Mesodermal cell (in vitro differentiated cells): ENCODE results near the gene NUP188. TPM values are rescaled to one million over a fixed set of nuclear protein-coding genes. Genes with fewer than 3 reads are reported as not detected.
A peak's percentile ranks its signal among the peaks of the same experiment; 100 is the strongest.

Experiments used
- H3K27ac ChIP-seq: 2 replicates; pipeline ENCODE4 v1.7.0; 2013; ENCODE audit warnings: mild to moderate bottlenecking, low read depth, low read length, moderate library complexity; ENCODE audit not compliant: severe bottlenecking
- H3K36me3 ChIP-seq: 2 replicates; pipeline ENCODE4 v1.7.1; 2013; ENCODE audit warnings: mild to moderate bottlenecking, low read length, moderate library complexity; ENCODE audit not compliant: control insufficient read depth, insufficient read depth
- H3K4me1 ChIP-seq: one replicate; pipeline ENCODE4 v1.7.1; 2013; ENCODE audit warnings: mild to moderate bottlenecking, low read length; ENCODE audit not compliant: insufficient read depth, control insufficient read depth, poor library complexity, severe bottlenecking
- H3K4me3 ChIP-seq: 2 replicates; pipeline ENCODE4 v1.7.0; 2013; ENCODE audit warnings: low read length, control low read depth, mild to moderate bottlenecking; ENCODE audit not compliant: insufficient read depth, poor library complexity, severe bottlenecking; ENCODE audit errors: extremely low read depth
- H3K9me3 ChIP-seq: 2 replicates; pipeline ENCODE4 v1.7.1; 2013; ENCODE audit warnings: mild to moderate bottlenecking, low read length, moderate library complexity; ENCODE audit not compliant: control insufficient read depth
- WGBS, 2 experiments: methylation state at CpG; one replicate each; pipeline ENCODE4 v1.1.5; 2013; ENCODE audit warnings: missing lambda C conversion rate in 2 of 2; ENCODE audit not compliant: insufficient coverage in 2 of 2; 5-methylcytosine and 5-hydroxymethylcytosine counted together
- polyA plus RNA-seq, 2 experiments: library from polyadenylated mRNA; stranded (reverse); fragments of 50-300 nt; gene quantifications; one replicate each; pipeline ENCODE4 v1.2.3, GENCODE V29; 2013

Gene NUP188
- 46.3 TPM for polyA plus RNA-seq (2013, experiment 1 of 2)
- 41.6 TPM for polyA plus RNA-seq (2013, experiment 2 of 2)

DNA sequence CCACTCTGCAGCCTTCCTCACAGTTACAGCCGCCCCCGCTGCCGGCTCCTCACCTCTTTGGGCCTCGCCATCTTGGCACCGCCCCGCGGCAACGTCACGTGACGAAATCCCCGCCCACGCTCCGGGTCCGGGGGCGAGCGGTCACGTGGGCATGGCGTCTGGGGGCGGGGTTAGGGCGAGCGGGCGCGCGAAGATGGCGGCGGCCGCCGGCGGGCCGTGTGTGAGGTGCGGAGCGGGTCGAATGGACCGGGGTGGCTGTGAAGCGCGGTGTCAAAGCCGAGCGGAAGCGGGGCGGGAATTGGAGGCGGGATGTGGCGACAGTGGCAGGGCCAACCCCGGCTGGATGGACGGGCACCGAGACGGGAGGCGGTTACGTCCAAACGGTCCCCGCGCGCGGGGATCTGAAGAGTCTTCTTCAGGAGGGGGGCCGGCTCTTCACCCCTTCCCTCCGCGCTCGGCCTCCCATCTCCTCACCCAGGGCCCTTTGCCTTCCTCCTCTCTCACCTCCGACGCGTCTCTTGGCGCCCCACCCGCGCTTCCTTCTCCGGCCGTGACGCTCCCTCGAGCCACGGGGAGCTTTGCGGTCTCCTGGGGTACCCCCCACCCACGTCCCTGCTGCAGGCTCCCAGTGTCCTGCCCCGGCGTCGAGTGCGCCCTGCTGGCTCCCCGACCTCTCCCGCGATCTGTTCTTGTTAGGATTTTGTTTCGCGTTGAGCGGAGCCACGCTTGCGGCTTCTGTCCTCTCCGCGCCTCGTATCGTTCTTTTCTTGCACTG lies at the start of gene NUP188, which contains the start of gene DOLK:
Gene NUP188 (plus strand): TSS at position 173 of the 775 bp plus-strand sequence. CDS start 21 bp downstream, at position 194.
Gene DOLK (minus strand): TSS at position 77 of the 775 bp plus-strand sequence. CDS start 300 bp downstream, outside the sequence.
- Histone ChIP-seq H3K9me3 (no peaks in the 10 kb centered on the region), H3K27ac (peak within 1 kb of the TSS; percentile 74), H3K4me3 (peak within 1 kb of the TSS; percentile 99), H3K4me1 (peaks cover 2% of the 10 kb centered on the region), H3K36me3 (peaks cover 58% of the 10 kb centered on the region)
- 0% methylated on average over 38 to 65 of the region's 86 CpGs for WGBS, 2 experiments

GRCh38 chr9:128898382-128898781 lies 49.1 kb upstream of the NUP188 start:
- WGBS, 2 experiments = 98 to 100% methylated on average over 5 of the region's 5 CpGs
- Histone ChIP-seq H3K9me3 (no peaks in the 10 kb centered on the region), H3K4me3 (no peak overlapping the region), H3K4me1 (peaks cover 34% of the 10 kb centered on the region), H3K36me3 (peaks cover 89% of the 10 kb centered on the region), H3K27ac (no peak overlapping the region)

- 97 to 98% methylated on average over 12 to 13 of the region's 18 CpGs for WGBS, 2 experiments
- Histone ChIP-seq H3K4me1 (peaks cover 34% of the 10 kb centered on the region), H3K4me3 (no peak overlapping the region), H3K27ac (no peak overlapping the region), H3K9me3 (no peaks in the 10 kb centered on the region), H3K36me3 (peaks cover 85% of the 10 kb centered on the region)
Measured at GRCh38 chr9:128898845-128899565, 48.5 kb upstream of the NUP188 start.

DNA sequence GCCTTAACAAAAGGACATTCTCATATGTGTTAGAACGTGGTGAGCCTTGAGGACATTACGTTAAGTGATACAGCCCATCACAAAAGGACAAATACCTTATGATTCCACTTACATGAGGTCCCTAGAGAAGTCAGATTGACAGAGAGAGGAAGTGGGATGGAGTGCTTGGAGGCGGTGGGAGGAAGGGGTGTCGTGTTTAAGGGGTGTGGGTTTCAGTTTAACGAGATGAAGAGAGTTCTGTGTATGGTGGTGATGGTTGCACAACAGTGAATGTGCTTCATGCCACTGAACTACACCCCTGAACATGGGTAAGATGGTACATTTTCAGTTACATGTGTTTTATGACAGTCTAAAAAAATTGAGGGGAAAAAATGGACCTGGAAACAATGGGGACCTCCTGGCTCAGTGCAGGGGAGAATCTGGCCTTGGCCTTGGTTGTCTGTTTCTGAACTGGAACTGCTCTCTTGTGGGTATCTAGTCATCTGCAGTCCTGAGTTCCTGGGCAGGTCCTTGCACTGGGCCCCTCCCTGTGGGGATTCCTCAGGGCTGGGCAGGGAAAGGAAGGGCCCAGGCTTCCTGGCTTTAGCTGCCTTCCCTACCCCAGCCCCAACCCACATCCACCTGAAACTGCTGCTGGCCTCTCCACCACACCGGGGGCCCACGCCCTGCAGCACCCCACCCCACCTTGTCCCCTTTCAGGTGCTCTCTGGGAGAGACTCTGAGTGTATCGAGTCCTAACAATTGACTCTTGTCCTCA lies 47.8 kb upstream of the NUP188 start:
- 92 to 96% methylated on average over 2 to 6 of the region's 8 CpGs for WGBS, 2 experiments
- Histone ChIP-seq H3K36me3 (peaks cover 84% of the 10 kb centered on the region), H3K4me1 (peaks cover 34% of the 10 kb centered on the region)

DNA sequence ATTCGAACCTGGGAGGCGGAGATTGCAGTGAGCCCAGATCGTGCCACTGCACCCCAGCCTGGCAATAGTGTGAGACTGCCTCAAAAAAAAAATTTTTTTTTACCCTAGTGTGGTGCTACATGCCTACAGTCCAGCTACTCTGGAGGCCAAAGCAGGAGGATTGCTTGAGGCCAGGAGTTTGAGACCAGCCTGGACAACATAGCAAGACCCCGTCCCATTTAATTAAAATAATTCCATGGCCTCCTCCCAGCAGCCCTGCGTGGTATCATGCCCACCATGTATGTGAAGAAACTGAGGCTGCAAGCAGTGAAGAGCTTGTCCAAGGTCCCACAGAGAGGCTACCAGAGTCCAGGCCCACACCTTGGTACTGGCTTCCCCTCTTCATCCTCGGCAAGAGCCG lies 46.1 kb upstream of the NUP188 start:
- WGBS, 2 experiments = 94% methylated on average over 7 of the region's 7 CpGs
- Histone ChIP-seq H3K4me3 (no peak overlapping the region), H3K36me3 (peaks cover 79% of the 10 kb centered on the region), H3K4me1 (peaks cover 34% of the 10 kb centered on the region), H3K27ac (no peak overlapping the region), H3K9me3 (no peaks in the 10 kb centered on the region)

More for the DNA sequence above, 47.8 kb upstream of the NUP188 start:
- Histone ChIP-seq H3K9me3 (no peaks in the 10 kb centered on the region), H3K4me3 (no peak overlapping the region), H3K27ac (no peak overlapping the region)

GRCh38 chr9:128901822-128902221 lies 45.7 kb upstream of the NUP188 start:
- Histone ChIP-seq H3K27ac (no peak overlapping the region), H3K4me1 (peaks cover 34% of the 10 kb centered on the region), H3K4me3 (no peak overlapping the region), H3K9me3 (no peaks in the 10 kb centered on the region), H3K36me3 (peaks cover 78% of the 10 kb centered on the region)
- 95 to 98% methylated on average over 4 to 5 of the region's 5 CpGs for WGBS, 2 experiments

- Histone ChIP-seq H3K27ac (no peak overlapping the region), H3K4me3 (no peak overlapping the region), H3K9me3 (no peaks in the 10 kb centered on the region), H3K4me1 (peaks cover 34% of the 10 kb centered on the region), H3K36me3 (peaks cover 78% of the 10 kb centered on the region)
- 94 to 96% methylated on average over 19 to 21 of the region's 23 CpGs for WGBS, 2 experiments
Measured at GRCh38 chr9:128902351-128903078, 45.0 kb upstream of the NUP188 start.

- H3K27ac ChIP-seq = no peak overlapping the region
- no peaks in the 10 kb centered on the region for H3K9me3 ChIP-seq
- peaks cover 34% of the 10 kb centered on the region for H3K4me1 ChIP-seq
- no peak overlapping the region for H3K4me3 ChIP-seq
- H3K36me3 ChIP-seq = peaks cover 79% of the 10 kb centered on the region
- WGBS, 2 experiments = 90% methylated on average over 2 of the region's 2 CpGs; no CpG with 5 or more reads in 1 of the 2 experiments
Measured at GRCh38 chr9:128903079-128903461, 44.4 kb upstream of the NUP188 start.

DNA sequence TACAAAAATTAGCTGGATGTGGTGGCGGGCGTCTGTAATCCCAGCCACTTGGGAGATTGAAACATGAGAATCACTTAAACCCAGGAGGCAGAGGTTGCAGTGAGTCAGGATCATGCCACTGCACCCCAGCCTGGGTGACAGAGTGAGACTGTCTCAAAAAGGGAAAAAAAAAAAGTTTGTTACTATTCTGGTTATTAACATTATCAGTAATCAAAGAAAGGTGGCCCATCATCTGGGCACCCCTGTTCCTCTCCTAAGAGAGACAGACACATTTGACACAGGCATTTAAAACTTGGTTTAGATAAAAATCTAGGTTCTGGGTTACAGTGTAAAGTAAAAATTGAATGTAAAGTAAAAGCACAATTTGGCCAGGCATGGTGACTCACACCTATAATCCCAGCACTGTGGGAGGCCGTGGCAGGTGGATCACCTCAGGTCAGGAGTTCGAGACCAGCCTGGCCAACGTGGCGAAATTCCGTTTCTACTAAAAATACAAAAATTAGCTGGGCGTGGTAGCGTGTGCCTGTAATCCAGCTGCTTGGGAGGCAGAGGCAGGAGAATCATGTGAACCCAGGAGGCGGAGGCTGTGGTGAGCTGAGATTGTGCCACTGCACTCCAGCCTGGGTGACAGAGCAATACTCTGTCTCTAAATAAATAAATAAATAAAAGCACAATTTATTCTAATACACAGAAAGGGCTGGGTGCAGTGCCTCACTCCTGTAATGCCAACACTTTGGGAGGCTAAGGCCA lies 43.5 kb upstream of the NUP188 start:
- Histone ChIP-seq H3K4me3 (no peak overlapping the region), H3K4me1 (peaks cover 26% of the 10 kb centered on the region), H3K9me3 (no peaks in the 10 kb centered on the region), H3K27ac (peak overlapping the region; percentile 16), H3K36me3 (peaks cover 79% of the 10 kb centered on the region)
- 92 to 100% methylated on average over 6 to 9 of the region's 10 CpGs for WGBS, 2 experiments
